Ishikawa (cell line): ENCODE data around the gene DHRS4L2.
A peak's percentile ranks its signal among the peaks of the same experiment; 100 is the strongest.

Source experiments
- CEBPB ChIP-seq: IDR thresholded peaks from 2 replicates; pipeline ENCODE4 v1.6.1; 2012
- CREB1 ChIP-seq: IDR thresholded peaks from 2 replicates; pipeline ENCODE4 v1.6.1; 2012; ENCODE audit warnings: low read depth
- EGR1 ChIP-seq: IDR thresholded peaks from 2 replicates; pipeline ENCODE4 v1.6.1; 2012
- EP300 ChIP-seq: IDR thresholded peaks from 2 replicates; pipeline ENCODE4 v1.6.1; 2012; ENCODE audit warnings: borderline replicate concordance
- FOXM1 ChIP-seq: IDR thresholded peaks from 2 replicates; pipeline ENCODE4 v1.6.1; 2012; ENCODE audit warnings: low read depth, borderline replicate concordance
- MAX ChIP-seq: IDR thresholded peaks from 2 replicates; pipeline ENCODE4 v1.6.1; 2012
- NFIC ChIP-seq: IDR thresholded peaks from 2 replicates; pipeline ENCODE4 v1.6.1; 2012
- RAD21 ChIP-seq: IDR thresholded peaks from 2 replicates; pipeline ENCODE4 v1.6.1; 2012; ENCODE audit warnings: low read depth
- REST ChIP-seq: IDR thresholded peaks from 2 replicates; pipeline ENCODE4 v1.6.1; 2012; ENCODE audit warnings: low read depth, mild to moderate bottlenecking
- TAF1 ChIP-seq: IDR thresholded peaks from 2 replicates; pipeline ENCODE4 v1.6.1; 2012; ENCODE audit warnings: low read depth, mild to moderate bottlenecking
- TCF12 ChIP-seq: IDR thresholded peaks from 2 replicates; pipeline ENCODE4 v1.6.1; 2012; ENCODE audit warnings: low read depth
- TEAD4 ChIP-seq: IDR thresholded peaks from 2 replicates; pipeline ENCODE4 v1.6.1; 2012
- YY1 ChIP-seq: IDR thresholded peaks from 2 replicates; pipeline ENCODE4 v1.6.1; 2012; ENCODE audit warnings: low read depth
- ZBTB7A ChIP-seq: IDR thresholded peaks from 2 replicates; pipeline ENCODE4 v1.6.1; 2012; ENCODE audit warnings: low read depth
- TF ChIP-seq, protein P1 (sequence below): IDR thresholded peaks from 2 replicates; pipeline ENCODE4 v1.6.1; 2012

DHRS4L2 gene

DNA sequence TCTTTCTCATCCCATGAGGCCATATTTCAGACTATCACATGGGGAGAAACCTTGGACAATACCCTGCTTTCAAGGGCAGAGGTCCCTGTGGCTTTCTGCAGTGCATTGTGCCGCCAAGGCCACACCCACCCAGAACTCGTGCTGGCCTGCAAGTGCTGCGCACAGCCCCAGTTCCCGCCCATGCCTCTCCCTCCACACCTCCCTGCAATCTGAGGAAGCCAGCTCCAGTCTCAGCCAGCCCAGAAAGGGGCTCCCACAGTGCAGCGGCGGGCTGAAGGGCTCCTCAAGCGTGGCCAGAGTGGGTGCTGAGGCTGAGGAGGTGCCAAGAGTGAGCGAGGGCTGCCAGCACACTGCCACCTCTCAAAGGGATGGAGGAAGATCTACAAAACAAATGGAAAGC lies 15.6 kb upstream of the DHRS4L2 start:
- TF ChIP-seq MAX = peak; percentile 67

DNA sequence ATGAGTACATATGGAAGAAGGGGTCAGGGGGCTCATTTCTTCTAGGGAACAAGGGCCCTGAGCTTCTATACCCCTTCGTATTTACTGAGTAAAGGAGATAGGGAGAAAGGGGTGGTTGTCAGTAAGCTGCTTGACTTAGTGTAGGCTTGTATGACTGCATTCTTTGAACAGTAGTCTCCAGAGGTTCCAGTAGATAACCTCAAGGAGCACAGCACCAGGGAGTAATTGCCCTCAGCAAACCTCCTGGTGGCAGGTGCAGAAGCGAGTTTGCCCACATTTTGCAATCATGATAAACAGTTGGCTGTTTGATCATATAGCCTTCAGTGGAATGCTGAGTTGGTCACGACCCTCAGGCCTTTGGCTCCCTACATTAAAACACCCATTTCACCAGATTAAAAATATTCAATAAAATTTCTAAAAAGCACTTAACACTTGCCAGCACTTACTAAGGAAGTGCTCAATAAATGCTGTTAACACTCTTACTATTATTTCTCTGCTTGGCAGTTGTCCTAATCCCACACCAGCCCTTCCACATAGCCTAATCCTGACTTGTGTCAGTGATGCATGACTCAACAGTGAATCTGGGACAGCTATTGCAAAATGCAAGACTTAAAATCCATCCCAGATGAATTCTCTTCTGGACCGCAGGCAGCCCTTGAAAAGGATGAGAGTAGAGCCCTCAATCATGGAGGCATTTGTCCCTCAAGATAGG lies 3.7 kb upstream of the DHRS4L2 start:
- TF ChIP-seq RAD21 (no peak), EGR1 (no peak), FOXM1 (no peak), MAX (no peak), TAF1 (no peak), ZBTB7A (no peak), EP300 (no peak), TCF12 (no peak)

DNA sequence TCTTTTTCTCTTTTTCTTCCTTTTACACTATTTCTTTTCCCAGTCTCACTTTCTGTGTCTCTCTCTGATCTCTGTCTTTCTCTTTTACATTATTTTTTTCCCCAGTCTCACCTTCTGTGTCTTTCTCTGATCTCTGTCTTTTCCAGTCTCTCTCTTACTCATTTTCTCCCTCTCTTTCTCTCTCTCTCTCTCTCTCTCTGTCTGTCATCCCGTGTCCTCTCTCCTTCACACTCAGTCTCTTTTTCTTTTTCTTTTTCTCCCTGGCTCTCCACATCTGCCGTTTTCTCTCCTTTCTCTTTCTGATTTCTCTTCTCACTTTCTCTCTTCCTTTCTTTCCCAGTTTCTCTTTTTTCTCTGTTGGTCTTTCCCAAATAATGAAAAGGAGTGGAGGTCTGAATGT lies 22.3 kb downstream of the DHRS4L2 start:
- TF ChIP-seq FOXM1 = no peak
- TF ChIP-seq MAX = no peak
- TF ChIP-seq NFIC = no peak
- TF ChIP-seq YY1 = no peak
- TF ChIP-seq RAD21 = no peak
- TF ChIP-seq TAF1 = no peak
- no peak for TF ChIP-seq TCF12
- TF ChIP-seq TEAD4 = no peak
- TF ChIP-seq CEBPB = no peak
- no peak for TF ChIP-seq REST
- no peak for TF ChIP-seq EP300
- TF ChIP-seq, protein P1, sequence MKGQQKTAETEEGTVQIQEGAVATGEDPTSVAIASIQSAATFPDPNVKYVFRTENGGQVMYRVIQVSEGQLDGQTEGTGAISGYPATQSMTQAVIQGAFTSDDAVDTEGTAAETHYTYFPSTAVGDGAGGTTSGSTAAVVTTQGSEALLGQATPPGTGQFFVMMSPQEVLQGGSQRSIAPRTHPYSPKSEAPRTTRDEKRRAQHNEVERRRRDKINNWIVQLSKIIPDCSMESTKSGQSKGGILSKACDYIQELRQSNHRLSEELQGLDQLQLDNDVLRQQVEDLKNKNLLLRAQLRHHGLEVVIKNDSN = no peak
- no peak for TF ChIP-seq CREB1
- no peak for TF ChIP-seq EGR1
- TF ChIP-seq ZBTB7A = no peak

GRCh38 chr14:24012726-24013273 lies 24.1 kb downstream of the DHRS4L2 start:
- TF ChIP-seq NFIC = peak; percentile 16; the same call in 1 of the 2 replicates

GRCh38 chr14:24013654-24014514 lies 25.2 kb downstream of the DHRS4L2 start:
- no peak for TF ChIP-seq EP300
- no peak for TF ChIP-seq REST
- TF ChIP-seq TEAD4 = no peak
- TF ChIP-seq TAF1 = no peak
- TF ChIP-seq RAD21 = peak; percentile 97
- TF ChIP-seq EGR1 = no peak

DNA sequence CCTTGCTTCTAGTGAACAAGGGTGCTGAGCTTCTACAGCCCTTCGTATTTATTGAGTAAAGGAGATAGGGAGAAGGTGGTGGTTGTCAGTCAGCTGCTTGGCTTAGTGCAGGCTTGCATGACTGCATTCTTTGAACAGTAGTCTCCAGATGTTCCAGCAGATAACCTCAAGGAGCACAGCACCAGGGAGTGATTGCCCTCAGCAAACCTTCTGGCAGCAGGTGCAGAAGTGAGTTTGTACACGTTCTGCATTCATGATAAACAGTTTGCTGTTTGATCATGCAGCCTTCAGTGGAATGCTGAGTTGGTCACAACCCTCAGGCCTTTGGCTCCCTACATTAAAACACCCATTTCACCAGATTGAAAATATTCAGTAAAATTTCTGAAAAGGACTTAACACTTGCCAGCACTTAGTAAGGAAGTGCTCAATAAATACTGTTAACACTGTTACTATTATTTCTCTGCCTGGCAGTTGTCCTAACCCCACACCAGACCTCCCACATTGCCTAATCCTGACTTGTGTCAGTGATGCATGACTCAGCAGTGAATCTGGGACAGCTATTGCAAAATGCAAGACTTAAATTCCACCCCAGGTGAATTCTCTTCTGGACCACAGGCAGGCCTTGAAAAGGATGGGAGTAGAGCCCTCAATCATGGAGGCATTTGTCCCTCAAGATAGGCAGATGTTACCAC lies 44.1 kb downstream of the DHRS4L2 start:
- no peak for TF ChIP-seq FOXM1
- TF ChIP-seq MAX = no peak
- no peak for TF ChIP-seq TCF12
- 0 out of 2 replicates have a peak, but pooled peaks have one; percentile 16 for TF ChIP-seq CEBPB
- TF ChIP-seq EGR1 = no peak
